ENCODE results near the gene CCZ1.
"Not testable (repeated sequence)": the region's sequence is repeated elsewhere in the genome, so short reads cannot be mapped to it uniquely, and the experiment has no call there.

The CCZ1 gene

DNA sequence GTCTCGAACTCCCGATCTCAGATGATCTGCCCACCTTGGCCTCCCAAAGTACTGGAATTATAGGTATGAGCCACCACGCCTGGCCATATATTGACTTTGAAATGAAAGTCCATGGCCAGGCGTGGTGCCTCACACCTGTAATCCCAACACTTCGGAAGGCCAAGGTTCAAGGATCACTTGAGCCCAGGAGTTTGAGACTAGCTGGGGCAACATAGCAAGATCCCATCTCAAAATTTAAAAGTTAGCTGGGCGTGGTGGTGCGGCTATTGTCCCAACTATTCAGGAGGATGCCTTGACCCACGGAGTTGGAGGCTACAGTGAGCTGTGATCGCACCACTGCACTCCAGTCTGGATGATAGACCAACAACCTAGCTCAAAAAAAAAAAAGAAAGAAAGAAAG, 6.0 kb upstream of the CCZ1 start:
- H3K27ac ChIP-seq (ENCODE audit: low read length) = no peak overlapping the region
- H2AFZ ChIP-seq (ENCODE audit: low read depth, low read length) = no peak overlapping the region
- no peaks in the 10 kb centered on the region for H3K36me3 ChIP-seq (replicated peaks; ENCODE audit: low read depth, low read length)
- H3K9ac ChIP-seq (ENCODE audit: low read length) = no peak overlapping the region
- H4K20me1 ChIP-seq (ENCODE audit: insufficient read depth, low read length) = no peaks in the 10 kb centered on the region
- no peak overlapping the region for H3K4me3 ChIP-seq (ENCODE audit: low read length)
- H3K79me2 ChIP-seq (ENCODE audit: low read length) = no peaks in the 10 kb centered on the region
- H3K4me1 ChIP-seq (ENCODE audit: low read length) = no peaks in the 10 kb centered on the region
- no peaks in the 10 kb centered on the region for H3K9me3 ChIP-seq (ENCODE audit: insufficient read depth, low read length)
- no peak overlapping the region for H3K4me2 ChIP-seq (ENCODE audit: low read length)
- no peaks in the 10 kb centered on the region for H3K27me3 ChIP-seq (ENCODE audit: low read depth, low read length)
- no peak for TF ChIP-seq EZH2phosphoT487 (IDR thresholded peaks at IDR 0.05; ENCODE audit: low read depth)
- no peak for TF ChIP-seq CTCF (IDR thresholded peaks at IDR 0.05; ENCODE audit: low read depth, low read length)

GRCh38 chr7:5897369-5897919, 1.1 kb upstream of the CCZ1 start:
- H3K9ac ChIP-seq (ENCODE audit: low read length); H4K20me1 ChIP-seq (ENCODE audit: insufficient read depth, low read length); H3K4me1 ChIP-seq (ENCODE audit: low read length); H3K4me2 ChIP-seq (ENCODE audit: low read length); H2AFZ ChIP-seq (ENCODE audit: low read depth, low read length); H3K4me3 ChIP-seq (ENCODE audit: low read length); H3K27ac ChIP-seq (ENCODE audit: low read length); H3K36me3 ChIP-seq (replicated peaks; ENCODE audit: low read depth, low read length); H3K27me3 ChIP-seq (ENCODE audit: low read depth, low read length); H3K9me3 ChIP-seq (ENCODE audit: insufficient read depth, low read length); H3K79me2 ChIP-seq (ENCODE audit: low read length): not testable (repeated sequence)

DNA sequence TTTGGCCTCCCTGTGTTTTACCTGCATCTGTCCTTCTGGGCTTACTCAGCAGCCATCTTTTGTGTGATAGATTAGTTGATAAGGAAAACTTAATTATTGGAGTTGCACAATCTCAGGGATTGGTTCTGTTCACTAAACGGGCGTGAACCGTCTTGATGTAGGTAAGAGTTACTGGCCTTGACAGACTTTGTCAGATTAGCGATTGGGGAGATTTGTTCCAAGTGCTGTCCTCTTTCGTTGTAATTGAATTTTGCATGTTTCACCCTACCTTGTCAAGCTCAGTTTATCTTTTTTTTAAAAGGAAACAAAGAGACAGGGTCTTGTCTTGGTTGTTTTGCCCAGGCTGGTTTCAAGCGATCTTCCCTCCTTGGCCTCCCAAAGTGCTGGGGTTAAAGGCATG, 4.5 kb downstream of the CCZ1 start:
- not testable (repeated sequence) for H2AFZ ChIP-seq (ENCODE audit: low read depth, low read length); H4K20me1 ChIP-seq (ENCODE audit: insufficient read depth, low read length); H3K4me1 ChIP-seq (ENCODE audit: low read length); H3K36me3 ChIP-seq (replicated peaks; ENCODE audit: low read depth, low read length); H3K79me2 ChIP-seq (ENCODE audit: low read length); H3K27me3 ChIP-seq (ENCODE audit: low read depth, low read length); H3K4me3 ChIP-seq (ENCODE audit: low read length); H3K9ac ChIP-seq (ENCODE audit: low read length); H3K27ac ChIP-seq (ENCODE audit: low read length); H3K4me2 ChIP-seq (ENCODE audit: low read length); H3K9me3 ChIP-seq (ENCODE audit: insufficient read depth, low read length)

- H3K9ac ChIP-seq (ENCODE audit: low read length); H3K36me3 ChIP-seq (replicated peaks; ENCODE audit: low read depth, low read length); H3K4me2 ChIP-seq (ENCODE audit: low read length); H3K9me3 ChIP-seq (ENCODE audit: insufficient read depth, low read length); H3K4me1 ChIP-seq (ENCODE audit: low read length); H2AFZ ChIP-seq (ENCODE audit: low read depth, low read length); H4K20me1 ChIP-seq (ENCODE audit: insufficient read depth, low read length); H3K27ac ChIP-seq (ENCODE audit: low read length); H3K4me3 ChIP-seq (ENCODE audit: low read length); H3K27me3 ChIP-seq (ENCODE audit: low read depth, low read length); H3K79me2 ChIP-seq (ENCODE audit: low read length): not testable (repeated sequence)
Observed at GRCh38 chr7:5904726-5905125, 6.2 kb downstream of the CCZ1 start.

DNA sequence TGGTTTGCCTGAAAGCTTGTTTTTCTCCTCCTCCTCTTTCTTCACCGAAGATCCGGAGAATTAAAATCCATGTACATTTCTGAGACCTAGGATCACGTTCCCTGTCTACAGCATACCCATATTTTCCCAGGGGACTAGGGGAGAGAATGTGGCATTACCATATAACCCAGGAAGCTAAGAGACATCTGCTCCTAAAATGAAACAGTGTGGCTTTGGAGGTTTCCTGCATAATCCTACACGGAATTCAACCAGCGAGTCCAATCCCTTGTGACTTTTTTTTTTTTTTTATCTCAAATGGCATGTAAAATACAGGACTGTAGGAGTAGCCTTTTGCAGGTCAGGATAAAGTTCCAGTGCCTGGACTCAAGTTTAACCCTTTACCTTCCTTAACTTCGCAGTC, 10.3 kb downstream of the CCZ1 start:
- not testable (repeated sequence) for H3K79me2 ChIP-seq (ENCODE audit: low read length); H3K4me3 ChIP-seq (ENCODE audit: low read length); H3K27ac ChIP-seq (ENCODE audit: low read length); H2AFZ ChIP-seq (ENCODE audit: low read depth, low read length); H3K27me3 ChIP-seq (ENCODE audit: low read depth, low read length); H3K4me1 ChIP-seq (ENCODE audit: low read length); H3K4me2 ChIP-seq (ENCODE audit: low read length); H3K9ac ChIP-seq (ENCODE audit: low read length); H3K9me3 ChIP-seq (ENCODE audit: insufficient read depth, low read length); H3K36me3 ChIP-seq (replicated peaks; ENCODE audit: low read depth, low read length); H4K20me1 ChIP-seq (ENCODE audit: insufficient read depth, low read length)

- H3K27me3 ChIP-seq (ENCODE audit: low read depth, low read length); H3K4me3 ChIP-seq (ENCODE audit: low read length); H3K4me2 ChIP-seq (ENCODE audit: low read length); H3K4me1 ChIP-seq (ENCODE audit: low read length); H3K9ac ChIP-seq (ENCODE audit: low read length); H2AFZ ChIP-seq (ENCODE audit: low read depth, low read length); H3K9me3 ChIP-seq (ENCODE audit: insufficient read depth, low read length); H3K36me3 ChIP-seq (replicated peaks; ENCODE audit: low read depth, low read length); H4K20me1 ChIP-seq (ENCODE audit: insufficient read depth, low read length); H3K27ac ChIP-seq (ENCODE audit: low read length); H3K79me2 ChIP-seq (ENCODE audit: low read length): not testable (repeated sequence)
Observed at GRCh38 chr7:5916529-5916928, 18.0 kb downstream of the CCZ1 start.

DNA sequence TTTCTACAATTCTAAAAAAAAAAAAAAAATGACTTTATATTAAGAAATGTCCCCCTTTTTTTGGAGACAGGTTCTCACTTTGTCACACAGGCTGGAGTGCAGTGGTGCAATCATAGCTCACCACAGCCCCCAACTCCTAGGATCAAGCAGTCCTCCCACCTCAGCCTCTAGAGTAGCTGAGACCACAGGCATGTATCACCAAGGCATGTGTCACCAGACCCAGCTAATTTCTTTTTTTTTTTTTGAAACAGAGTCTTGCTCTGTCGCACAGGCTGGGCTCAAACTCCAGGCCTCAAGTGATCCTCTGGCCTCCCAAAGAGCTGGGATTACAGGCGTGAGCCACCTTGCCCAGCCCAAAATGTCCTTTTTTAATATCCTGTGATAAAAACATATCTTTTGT, 25.6 kb downstream of the CCZ1 start:
- H3K27ac ChIP-seq (ENCODE audit: low read length); H2AFZ ChIP-seq (ENCODE audit: low read depth, low read length); H3K27me3 ChIP-seq (ENCODE audit: low read depth, low read length); H3K4me3 ChIP-seq (ENCODE audit: low read length); H3K4me1 ChIP-seq (ENCODE audit: low read length); H3K9ac ChIP-seq (ENCODE audit: low read length); H3K79me2 ChIP-seq (ENCODE audit: low read length); H3K4me2 ChIP-seq (ENCODE audit: low read length); H3K36me3 ChIP-seq (replicated peaks; ENCODE audit: low read depth, low read length); H4K20me1 ChIP-seq (ENCODE audit: insufficient read depth, low read length); H3K9me3 ChIP-seq (ENCODE audit: insufficient read depth, low read length): not testable (repeated sequence)

GRCh38 chr7:5924630-5925029, 26.1 kb downstream of the CCZ1 start:
- H4K20me1 ChIP-seq (ENCODE audit: insufficient read depth, low read length); H2AFZ ChIP-seq (ENCODE audit: low read depth, low read length); H3K36me3 ChIP-seq (replicated peaks; ENCODE audit: low read depth, low read length); H3K9me3 ChIP-seq (ENCODE audit: insufficient read depth, low read length); H3K27ac ChIP-seq (ENCODE audit: low read length); H3K4me1 ChIP-seq (ENCODE audit: low read length); H3K4me3 ChIP-seq (ENCODE audit: low read length); H3K27me3 ChIP-seq (ENCODE audit: low read depth, low read length); H3K79me2 ChIP-seq (ENCODE audit: low read length); H3K9ac ChIP-seq (ENCODE audit: low read length); H3K4me2 ChIP-seq (ENCODE audit: low read length): not testable (repeated sequence)

- not testable (repeated sequence) for H3K9ac ChIP-seq (ENCODE audit: low read length); H3K4me1 ChIP-seq (ENCODE audit: low read length); H4K20me1 ChIP-seq (ENCODE audit: insufficient read depth, low read length); H2AFZ ChIP-seq (ENCODE audit: low read depth, low read length); H3K9me3 ChIP-seq (ENCODE audit: insufficient read depth, low read length); H3K27ac ChIP-seq (ENCODE audit: low read length); H3K79me2 ChIP-seq (ENCODE audit: low read length); H3K4me3 ChIP-seq (ENCODE audit: low read length); H3K36me3 ChIP-seq (replicated peaks; ENCODE audit: low read depth, low read length); H3K27me3 ChIP-seq (ENCODE audit: low read depth, low read length); H3K4me2 ChIP-seq (ENCODE audit: low read length)
Observed at GRCh38 chr7:5926263-5926870, 27.8 kb downstream of the CCZ1 start.

Measured in OCI-LY3 (cell line).